Measurements from ENCODE around the gene NFAT5.
A peak's percentile ranks its signal among the peaks of the same experiment; 100 is the strongest.

NFAT5 gene

GRCh38 chr16:69672998-69673713, 107.4 kb downstream of the NFAT5 start:
- TF ChIP-seq CTCF (IDR thresholded peaks at IDR 0.05; ENCODE audit: low read depth, low read length), result no peak
- DNase-seq (ENCODE audit: low read depth, low spot score), result no peak
- H3K4me3 ChIP-seq (ENCODE audit: low read depth, low read length), result no peak overlapping the region
- in situ Hi-C loops (cut with HindIII; ENCODE audit: low sequenced_read_pairs), result no loop called here

DNA sequence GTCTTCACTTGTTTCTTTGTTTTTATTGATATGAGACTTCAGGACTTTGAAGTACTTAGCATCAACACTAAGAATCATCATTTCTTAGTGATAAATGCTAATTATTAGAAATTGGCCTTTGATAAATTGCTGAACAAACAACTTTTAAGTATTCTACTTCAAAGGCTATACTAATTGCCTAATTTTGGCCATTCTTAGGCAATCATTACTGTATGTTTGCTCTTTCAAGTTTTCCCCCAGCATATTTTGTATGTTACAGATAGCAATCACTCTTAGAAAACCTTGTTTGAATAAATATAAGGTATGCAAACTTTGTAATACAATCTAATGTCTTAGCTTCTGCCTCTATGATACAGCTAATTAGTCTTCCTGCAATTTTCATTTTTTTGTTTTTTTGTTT, 114.6 kb downstream of the NFAT5 start:
- no peak overlapping the region for H3K4me3 ChIP-seq (ENCODE audit: low read depth, low read length)
- TF ChIP-seq CTCF (IDR thresholded peaks at IDR 0.05; ENCODE audit: low read depth, low read length), result no peak
- in situ Hi-C loops (cut with HindIII; ENCODE audit: low sequenced_read_pairs), result no loop called here
- no peak for DNase-seq (ENCODE audit: low read depth, low spot score)

DNA sequence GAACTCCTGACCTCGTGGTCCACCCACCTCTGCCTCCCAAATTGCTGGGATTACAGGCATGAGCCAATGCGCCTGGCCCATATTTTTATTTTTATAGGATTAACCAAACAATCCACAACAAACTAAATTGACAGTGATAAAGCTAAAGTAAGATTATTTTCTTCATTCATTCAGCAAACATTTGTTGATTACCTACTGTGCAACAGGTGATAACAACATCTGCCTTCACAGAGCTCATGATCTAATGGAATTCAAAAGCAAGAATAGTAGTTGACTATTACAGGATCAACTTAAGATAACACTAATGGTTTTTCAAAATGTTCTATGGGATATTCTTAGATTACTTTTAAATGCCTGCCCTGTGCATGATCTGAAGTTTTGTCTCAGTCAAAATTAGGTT, 122.8 kb downstream of the NFAT5 start:
- no peak for TF ChIP-seq CTCF (IDR thresholded peaks at IDR 0.05; ENCODE audit: low read depth, low read length)
- in situ Hi-C loops (cut with HindIII; ENCODE audit: low sequenced_read_pairs), result no loop called here
- H3K4me3 ChIP-seq (ENCODE audit: low read depth, low read length), result no peak overlapping the region
- no peak for DNase-seq (ENCODE audit: low read depth, low spot score)

GRCh38 chr16:69691980-69692911, 126.5 kb downstream of the NFAT5 start:
- no peak for TF ChIP-seq CTCF (IDR thresholded peaks at IDR 0.05; ENCODE audit: low read depth, low read length)
- in situ Hi-C loops (cut with HindIII; ENCODE audit: low sequenced_read_pairs), result no loop called here
- H3K4me3 ChIP-seq (ENCODE audit: low read depth, low read length), result no peak overlapping the region
- DNase-seq (ENCODE audit: low read depth, low spot score), result peak; percentile 22

- no peak overlapping the region for H3K4me3 ChIP-seq (ENCODE audit: low read depth, low read length)
- in situ Hi-C loops (cut with HindIII; ENCODE audit: low sequenced_read_pairs), result no loop called here
- DNase-seq (ENCODE audit: low read depth, low spot score), result no peak
- no peak for TF ChIP-seq CTCF (IDR thresholded peaks at IDR 0.05; ENCODE audit: low read depth, low read length)
Observed at GRCh38 chr16:69693916-69694315, 128.2 kb downstream of the NFAT5 start.

- no peak for TF ChIP-seq CTCF (IDR thresholded peaks at IDR 0.05; ENCODE audit: low read depth, low read length)
- no peak overlapping the region for H3K4me3 ChIP-seq (ENCODE audit: low read depth, low read length)
- in situ Hi-C loops (cut with HindIII; ENCODE audit: low sequenced_read_pairs), result no loop called here
- DNase-seq (ENCODE audit: low read depth, low spot score), result no peak
Observed at GRCh38 chr16:69698404-69698803, 132.6 kb downstream of the NFAT5 start.

Measured in astrocyte of the spinal cord (primary cell).